K562 (cell line): Measurements from ENCODE around the gene DPY30. TPM values are rescaled to one million over a fixed set of nuclear protein-coding genes. Genes with fewer than 3 reads are reported as not detected.

Source experiments
- CBX8 ChIP-seq: fragments of 200-600 bp; sonication (generic); IDR thresholded peaks from 2 replicates; pipeline ENCODE4 v1.6.1; 2012; ENCODE audit warnings: borderline replicate concordance, mixed run types, low read depth, mild to moderate bottlenecking, moderate library complexity, mixed read lengths, low read length, control low read depth, inconsistent platforms; ENCODE audit not compliant: poor library complexity, severe bottlenecking; ENCODE audit errors: extremely low read depth
- FOXK1 ChIP-seq: sonication (generic); formaldehyde crosslinking; IDR thresholded peaks from 2 replicates; pipeline ENCODE4 v1.8.0; 2022; ENCODE audit warnings: missing genetic modification reagents, mild to moderate bottlenecking, borderline replicate concordance
- KDM2B ChIP-seq: fragments of 250-450 bp; sonication (Bioruptor Pico); IDR thresholded peaks from 2 replicates; pipeline ENCODE4 v1.8.0; 2021; ENCODE audit warnings: mild to moderate bottlenecking, moderate library complexity
- MBD1 ChIP-seq: fragments of 250-450 bp; sonication (Bioruptor Pico); IDR thresholded peaks from 2 replicates; pipeline ENCODE4 v1.8.0; 2022; ENCODE audit warnings: inconsistent platforms
- MLLT1 ChIP-seq, 2 experiments: fragments of 450-650 bp; IDR thresholded peaks; 2 replicates each; pipeline ENCODE4 v1.6.1; 2016
- MYBL2 ChIP-seq, 2 experiments: fragments of 450-650 bp in 1 of 2; sonication (generic) in 1 of 2; formaldehyde crosslinking in 1 of 2; IDR thresholded peaks; 2 replicates each; pipeline versions ENCODE4 v1.6.1 to v1.8.1; 2017 to 2022; ENCODE audit warnings: borderline replicate concordance in 1 of 2, inconsistent platforms in 1 of 2, low read depth in 1 of 2, mild to moderate bottlenecking in 1 of 2, missing genetic modification reagents in 1 of 2, moderate library complexity in 1 of 2
- OTX1 ChIP-seq: fragments of 450-650 bp; formaldehyde crosslinking; IDR thresholded peaks from 2 replicates; pipeline ENCODE4 v1.4.0; 2022; ENCODE audit warnings: mild to moderate bottlenecking
- RNF2 ChIP-seq: sonication (generic); IDR thresholded peaks from 2 replicates; pipeline ENCODE4 v1.6.1; 2016
- TFE3 ChIP-seq: fragments of 450-650 bp; formaldehyde crosslinking; IDR thresholded peaks from 2 replicates; pipeline ENCODE4 v1.4.0; 2020; ENCODE audit warnings: mild to moderate bottlenecking, mixed read lengths
- ZKSCAN1 ChIP-seq: fragments of 150-350 bp; IDR thresholded peaks from 2 replicates; pipeline ENCODE4 v1.6.1; 2016; ENCODE audit warnings: low read depth, low read length
- ZNF174 ChIP-seq: fragments of 250-450 bp; sonication (Bioruptor Pico); IDR thresholded peaks from 2 replicates; pipeline ENCODE4 v1.4.0; 2020; ENCODE audit warnings: mild to moderate bottlenecking
- ZNF212 ChIP-seq: fragments of 450-650 bp; formaldehyde crosslinking; IDR thresholded peaks from 2 replicates; pipeline ENCODE4 v1.4.0; 2020; ENCODE audit warnings: mild to moderate bottlenecking
- ZNF311 ChIP-seq: fragments of 250-450 bp; sonication (Bioruptor Pico); IDR thresholded peaks from 2 replicates; pipeline ENCODE4 v1.4.0; 2020; ENCODE audit warnings: mild to moderate bottlenecking, moderate library complexity
- ZNF445 ChIP-seq: fragments of 250-450 bp; sonication (Bioruptor Pico); IDR thresholded peaks from 2 replicates; pipeline ENCODE4 v1.4.0; 2020; ENCODE audit warnings: low read depth, mild to moderate bottlenecking, moderate library complexity
- ZNF589 ChIP-seq: fragments of 200-800 bp; sonication (Bioruptor generic); IDR thresholded peaks from 2 replicates; pipeline ENCODE4 v1.6.1; 2016; ENCODE audit warnings: low read depth, missing genetic modification characterization, missing compliant biosample characterization
- ZNF655 ChIP-seq: fragments of 250-450 bp; sonication (Bioruptor Pico); IDR thresholded peaks from 2 replicates; pipeline ENCODE4 v1.5.0; 2021
- polyA plus RNA-seq, 8 experiments: library from polyadenylated mRNA; depleted of rRNA in 4 of 8; stranded (reverse) in 5 of 8; unstranded in 3 of 8; fragments of >200 nt; fragmentation: Nextera tagmentation in 2 of 8; fragmentation: Illumina TruSeq in 1 of 8; extraction: Ambion mirVana in 2 of 8; extraction: Trizol in 1 of 8; gene quantifications; 2 replicates each; pipeline versions ENCODE4 v1.2.1 to v1.2.3, GENCODE V29; 2011 to 2014; ENCODE audit warnings: inconsistent platforms in 1 of 8, missing spikeins in 1 of 8
- total RNA-seq, 7 experiments: library from RNA; depleted of rRNA in 6 of 7; stranded (reverse); fragments of >200 nt in 6 of 7; fragmentation: Illumina TruSeq in 2 of 7; extraction: Trizol in 2 of 7; gene quantifications; 2 replicates each; pipeline versions ENCODE4 v1.2.1 to v1.2.3, GENCODE V29; 2011 to 2021; ENCODE audit warnings: low replicate concordance in 1 of 7

The DPY30 gene
- total and polyA plus RNA-seq, 9 of the 15 experiments (the other 6 are each of a cell fraction or from before 2014, with no cell fraction given), result 64.6 to 402 (median 116) TPM

GRCh38 chr2:32010670-32011484, 28.7 kb downstream of the DPY30 start, which contains the start of gene MEMO1 (continued):
- TF ChIP-seq ZNF212 (CRISPR knock-in tag) (0 out of 2 replicates have a peak, but pooled peaks have one; percentile 45), RNF2 (peak; percentile 98), ZNF311 (CRISPR knock-in tag) (no peak), MLLT1 (IDR thresholded peaks at IDR 0.05) (peak in 1 of 2 experiments; percentile 77; a peak in 2 of 4 replicates), ZNF174 (CRISPR knock-in tag) (no peak), CBX8 (no peak), OTX1 (peak; percentile 87), MYBL2 (IDR thresholded peaks at IDR 0.05; ENCODE audit: low read depth) (no peak), MYBL2 (CRISPR knock-in tag; IDR thresholded peaks at IDR 0.05; ENCODE audit: borderline replicate concordance) (no peak), ZKSCAN1 (0 out of 2 replicates have a peak, but pooled peaks have one; percentile 42), MBD1 (CRISPR knock-in tag) (no peak), TFE3 (CRISPR knock-in tag) (no peak), ZNF445 (CRISPR knock-in tag) (no peak; the same call in 1 of the 2 replicates), KDM2B (CRISPR knock-in tag) (0 out of 2 replicates have a peak, but pooled peaks have one; percentile 70), ZNF589 (peak; percentile 43; the same call in 1 of the 2 replicates), ZNF655 (CRISPR knock-in tag) (no peak), FOXK1 (CRISPR knock-in tag) (peak; percentile 92)
